B cell (primary cell): ENCODE data around the gene MALRD1. TPM values are rescaled to one million over a fixed set of nuclear protein-coding genes. Genes with fewer than 3 reads are reported as not detected.

Experiments used
- ATAC-seq: fragments of 200-7000 bp; cut with Tn5 transposase; one replicate; pipeline ENCODE4 v1.10.0; 2021; ENCODE audit warnings: low read depth, mild to moderate bottlenecking, moderate number of reproducible peaks, moderate library complexity
- CTCF ChIA-PET: fragments of 350-600 bp; sonication (Branson Sonifier 250); formaldehyde crosslinking; loops from one replicate; lab custom pipeline; 2021; ENCODE audit warnings: antibody characterized with exemption, inconsistent platforms; lab: Charles Lee
- POLR2A ChIA-PET: fragments of 350-600 bp; sonication (Branson Sonifier 250); formaldehyde crosslinking; loops from one replicate; lab custom pipeline; 2021; ENCODE audit warnings: antibody characterized with exemption; lab: Charles Lee
- DNase-seq: peaks from one replicate; pipeline ENCODE4 v3.0.0; 2013
- H2AFZ ChIP-seq: 2 replicates; pipeline ENCODE4 v1.6.1; 2012; ENCODE audit warnings: mild to moderate bottlenecking, low read depth, low read length; ENCODE audit not compliant: insufficient read depth, poor library complexity, severe bottlenecking
- H3K27ac ChIP-seq, 2 donors: 1 replicate in 1 of 2; 2 replicates in 1 of 2; pipeline ENCODE4 v1.5.1; 2012 to 2013; ENCODE audit warnings: low read length in 2 of 2, mild to moderate bottlenecking in 2 of 2, moderate library complexity in 1 of 2
- H3K27me3 ChIP-seq, 4 experiments: fragments of 200-600 bp in 1 of 4; sonication (generic) in 1 of 4; replicated peaks in 1 of 4; 1 replicate in 2 of 4; 2 replicates in 2 of 4; pipeline versions ENCODE4 v1.6.1 to v1.7.0; 2013 to 2016; ENCODE audit warnings: low read length in 3 of 4, mild to moderate bottlenecking in 2 of 4, mixed read lengths in 1 of 4, moderate library complexity in 1 of 4; ENCODE audit not compliant: insufficient read depth in 4 of 4, control insufficient read depth in 3 of 4; ENCODE audit errors: control extremely low read depth in 1 of 4
- H3K36me3 ChIP-seq, 2 experiments: replicated peaks in 1 of 2; 1 replicate in 1 of 2; 2 replicates in 1 of 2; pipeline versions ENCODE4 v1.6.1 to v1.7.1; 2013; ENCODE audit warnings: low read length in 1 of 2; ENCODE audit not compliant: insufficient read depth in 2 of 2, control insufficient read depth in 1 of 2; ENCODE audit errors: control extremely low read depth in 1 of 2, extremely low read depth in 1 of 2
- H3K4me1 ChIP-seq, 2 donors: fragments of 200-600 bp in 1 of 2; sonication (generic) in 1 of 2; 1 replicate in 1 of 2; 2 replicates in 1 of 2; pipeline versions ENCODE4 v1.5.1 to v1.6.1; 2013 to 2017; ENCODE audit warnings: low read length in 2 of 2; ENCODE audit not compliant: control insufficient read depth in 2 of 2, insufficient read depth in 2 of 2
- H3K4me2 ChIP-seq: replicated peaks from 2 replicates; pipeline ENCODE3; 2012; ENCODE audit warnings: mild to moderate bottlenecking, low read depth, low read length; ENCODE audit not compliant: poor library complexity, severe bottlenecking
- H3K4me3 ChIP-seq, 5 experiments: fragments of 200-600 bp in 1 of 5; sonication (generic) in 1 of 5; 1 replicate in 3 of 5; 2 replicates in 2 of 5; pipeline versions ENCODE4 v1.5.1 to v1.7.0; 2011 to 2016; ENCODE audit warnings: low read length in 4 of 5, mild to moderate bottlenecking in 4 of 5, low read depth in 2 of 5, control low read depth in 1 of 5, moderate library complexity in 1 of 5; ENCODE audit not compliant: insufficient read depth in 1 of 5; ENCODE audit errors: control extremely low read depth in 1 of 5, extremely low read depth in 1 of 5
- H3K79me2 ChIP-seq: fragments of 200-600 bp; sonication (generic); one replicate; pipeline ENCODE4 v1.6.0; 2016; ENCODE audit warnings: low read length; ENCODE audit not compliant: control insufficient read depth, insufficient read depth
- H3K9ac ChIP-seq: fragments of 200-600 bp; sonication (generic); 2 replicates; pipeline ENCODE4 v1.6.1; 2017; ENCODE audit warnings: mild to moderate bottlenecking, low read length, moderate library complexity
- H3K9me3 ChIP-seq, 3 donors: one replicate each; pipeline versions ENCODE4 v1.6.1 to v1.7.1; 2013; ENCODE audit warnings: low read length in 2 of 3; ENCODE audit not compliant: control insufficient read depth in 2 of 3, insufficient read depth in 1 of 3; ENCODE audit errors: control extremely low read depth in 1 of 3
- H4K20me1 ChIP-seq: 2 replicates; pipeline ENCODE4 v1.6.0; 2012; ENCODE audit warnings: mild to moderate bottlenecking, low read length; ENCODE audit not compliant: insufficient read depth, control insufficient read depth, poor library complexity, severe bottlenecking
- H3K27ac Mint-ChIP-seq: one replicate; pipeline ENCODE4 v1.8.0; 2021; ENCODE audit warnings: mixed read lengths
- H3K27me3 Mint-ChIP-seq: one replicate; pipeline ENCODE4 v1.8.0; 2021; ENCODE audit warnings: mixed read lengths
- H3K4me1 Mint-ChIP-seq: one replicate; pipeline ENCODE4 v1.8.0; 2021; ENCODE audit warnings: mixed read lengths
- H3K4me3 Mint-ChIP-seq: one replicate; pipeline ENCODE4 v1.8.0; 2021; ENCODE audit warnings: mixed read lengths
- H3K9me3 Mint-ChIP-seq: one replicate; pipeline ENCODE4 v1.8.0; 2022; ENCODE audit warnings: mixed read lengths; ENCODE audit not compliant: insufficient read depth
- CTCF ChIP-seq: fragments of 200-600 bp; IDR thresholded peaks from one replicate; pipeline ENCODE4 v1.8.0; 2022; ENCODE audit warnings: antibody characterized with exemption, mild to moderate bottlenecking
- EZH2 ChIP-seq: IDR thresholded peaks from 2 replicates; pipeline ENCODE4 v1.6.1; 2012; ENCODE audit warnings: borderline replicate concordance, low read depth, mild to moderate bottlenecking, moderate library complexity, low read length; ENCODE audit not compliant: insufficient read depth, poor library complexity, severe bottlenecking
- WGBS: methylation state at CpG from one replicate; pipeline ENCODE4 v1.1.5; 2013; ENCODE audit warnings: missing lambda C conversion rate; ENCODE audit not compliant: insufficient coverage; 5-methylcytosine and 5-hydroxymethylcytosine counted together
- intact Hi-C: fragments of 100-400 bp; cut with micrococcal nuclease; formaldehyde crosslinking; loops from one replicate; pipeline ENCODE4 v1.10.0; 2022
- polyA plus RNA-seq: library from polyadenylated mRNA; depleted of rRNA; stranded (reverse); fragments of >200 nt; gene quantifications from 2 replicates; pipeline ENCODE4 v1.2.3, GENCODE V29; 2012
- total RNA-seq, 2 donors: library from RNA; stranded (reverse); fragments of 120-200 nt in 1 of 2; gene quantifications; 1 replicate in 1 of 2; 2 replicates in 1 of 2; pipeline versions ENCODE4 v1.2.3 to v1.2.4, GENCODE V29; 2013 to 2022

MALRD1 gene
- total and polyA plus RNA-seq, 2 donors (not counting 1 experiment from before 2014, with no cell fraction given): not detected

GRCh38 chr10:19713159-19713558 lies 664.6 kb downstream of the MALRD1 start:
- H3K9me3 ChIP-seq: peaks cover 0 to 18% (median 8%) of the 10 kb centered on the region in 3 donors
- H3K9me3 Mint-ChIP-seq: peaks cover 14% of the 10 kb centered on the region
- no peak overlapping the region for H3K4me3 Mint-ChIP-seq
- CTCF ChIA-PET: no interaction called here
- intact Hi-C loops: no loop called here
- no peaks in the 10 kb centered on the region for H3K79me2 ChIP-seq
- H3K27me3 Mint-ChIP-seq: no peaks in the 10 kb centered on the region
- no peaks in the 10 kb centered on the region for H3K27me3 ChIP-seq
- H3K4me3 ChIP-seq: no peak overlapping the region
- no peak for TF ChIP-seq EZH2
- ATAC-seq (no peak), DNase-seq (no peak)
- no peaks in the 10 kb centered on the region for H3K4me1 Mint-ChIP-seq
- H3K4me1 ChIP-seq: no peaks in the 10 kb centered on the region
- H3K27ac Mint-ChIP-seq: no peak overlapping the region
- no peaks in the 10 kb centered on the region for H4K20me1 ChIP-seq
- H2AFZ ChIP-seq: no peak overlapping the region
- H3K36me3 ChIP-seq: no peaks in the 10 kb centered on the region
- POLR2A ChIA-PET: no interaction called here
- no peak overlapping the region for H3K27ac ChIP-seq
- H3K9ac ChIP-seq: no peak overlapping the region
- H3K4me2 ChIP-seq: no peak overlapping the region

- no peak overlapping the region for H3K27ac Mint-ChIP-seq
- no peak overlapping the region for H3K4me3 Mint-ChIP-seq
- H3K27me3 ChIP-seq: no peaks in the 10 kb centered on the region
- no peaks in the 10 kb centered on the region for H3K4me1 ChIP-seq
- intact Hi-C loops: no loop called here
- no peak overlapping the region for H2AFZ ChIP-seq
- ATAC-seq: no peak
- ChIA-PET CTCF (no interaction called here), POLR2A (no interaction called here)
- no peak overlapping the region for H3K9ac ChIP-seq
- peaks cover 14% of the 10 kb centered on the region for H3K9me3 Mint-ChIP-seq
- H3K36me3 ChIP-seq: no peaks in the 10 kb centered on the region
- no peaks in the 10 kb centered on the region for H3K27me3 Mint-ChIP-seq
- no peak overlapping the region for H3K27ac ChIP-seq
- whole genome bisulfite sequencing: 85% methylated on average over 18 of the region's 18 CpGs
- H3K4me1 Mint-ChIP-seq: no peaks in the 10 kb centered on the region
- DNase-seq: no peak
- no peaks in the 10 kb centered on the region for H4K20me1 ChIP-seq
- H3K4me2 ChIP-seq: no peak overlapping the region
- no peak overlapping the region for H3K4me3 ChIP-seq
- TF ChIP-seq EZH2 (no peak), CTCF (no peak)
- H3K9me3 ChIP-seq: peaks cover 0 to 22% (median 8%) of the 10 kb centered on the region in 3 donors
- H3K79me2 ChIP-seq: no peaks in the 10 kb centered on the region
These were observed 665.4 kb downstream of the MALRD1 start for GRCh38 chr10:19713800-19714525.
